ENCODE data around the gene CDK13. TPM values are rescaled to one million over a fixed set of nuclear protein-coding genes. Genes with fewer than 3 reads are reported as not detected.

The CDK13 gene
- total and polyA plus RNA-seq, 9 of the 15 experiments (the other 6 are each of a cell fraction or from before 2014, with no cell fraction given), result 9.8 to 46.1 (median 32.4) TPM

- TF ChIP-seq ZNF134 (CRISPR knock-in tag; conservative IDR thresholded peaks at IDR 0.05) (no peak), E2F8 (IDR thresholded peaks at IDR 0.05; ENCODE audit: low read depth, partially characterized antibody) (peak; percentile 80), POLR2AphosphoS5 (IDR thresholded peaks at IDR 0.05; ENCODE audit: control insufficient read depth, insufficient read depth, low read depth, low read length) (peak; percentile 84), NRF1 (conservative IDR thresholded peaks at IDR 0.05 in 1 of 2, IDR thresholded peaks at IDR 0.05 in 1 of 2) (peak in 1 of 2 experiments; percentile 40; a peak in 2 of 4 replicates), LARP7 (IDR thresholded peaks at IDR 0.05) (0 out of 2 replicates have a peak, but pooled peaks have one; percentile 26), ZNF146 (CRISPR knock-in tag; IDR thresholded peaks at IDR 0.05; ENCODE audit: unreplicated experiment) (no peak), BCOR (IDR thresholded peaks at IDR 0.05) (peak; percentile 69), ZFX (CRISPR knock-in tag; IDR thresholded peaks at IDR 0.05) (peak; percentile 96), E2F6 (IDR thresholded peaks at IDR 0.05; ENCODE audit: borderline replicate concordance in 1 of 2, extremely low read depth in 1 of 2, insufficient read depth in 1 of 2, insufficient read length in 1 of 2, low read depth in 1 of 2, low read length in 1 of 2, poor library complexity in 1 of 2, severe bottlenecking in 1 of 2) (peak; percentile 87 to 92), CTCFL (IDR thresholded peaks at IDR 0.05; ENCODE audit: borderline replicate concordance, insufficient read depth, low read depth, low read length, poor library complexity, severe bottlenecking) (peak; percentile 95), SIN3B (IDR thresholded peaks at IDR 0.05; ENCODE audit: low read depth) (peak; percentile 93), ILF3 (IDR thresholded peaks at IDR 0.05; ENCODE audit: borderline replicate concordance) (no peak), KAT7 (CRISPR knock-in tag; IDR thresholded peaks at IDR 0.05; ENCODE audit: borderline replicate concordance) (peak; percentile 78; the same call in 1 of the 2 replicates), PYGO2 (tag; IDR thresholded peaks at IDR 0.05) (peak; percentile 60; the same call in 1 of the 2 replicates), MAZ (CRISPR knock-in tag; conservative IDR thresholded peaks at IDR 0.05 in 1 of 2, IDR thresholded peaks at IDR 0.05 in 1 of 2) (peak; percentile 99 to 100), ZNF121 (CRISPR knock-in tag; conservative IDR thresholded peaks at IDR 0.05) (no peak), EHMT2 (IDR thresholded peaks at IDR 0.05) (no peak), GABPA (tag; conservative IDR thresholded peaks at IDR 0.05; ENCODE audit: low read depth) (peak; percentile 98), HCFC1 (IDR thresholded peaks at IDR 0.05; ENCODE audit: low read depth, low read length) (peak; percentile 83), HDAC2 (IDR thresholded peaks at IDR 0.05) (peak; percentile 54; the same call in 1 of the 2 replicates), TARDBP (IDR thresholded peaks at IDR 0.05) (0 out of 2 replicates have a peak, but pooled peaks have one; percentile 41), CEBPB (tag; IDR thresholded peaks at IDR 0.05) (no peak)
These were observed 184.6 kb downstream of the CDK13 start, which contains the start of the genes MPLKIP and SUGCT (continued) for GRCh38 chr7:40134428-40135316.
